ENCODE data around the gene PROKR1.

Gene PROKR1

DNA sequence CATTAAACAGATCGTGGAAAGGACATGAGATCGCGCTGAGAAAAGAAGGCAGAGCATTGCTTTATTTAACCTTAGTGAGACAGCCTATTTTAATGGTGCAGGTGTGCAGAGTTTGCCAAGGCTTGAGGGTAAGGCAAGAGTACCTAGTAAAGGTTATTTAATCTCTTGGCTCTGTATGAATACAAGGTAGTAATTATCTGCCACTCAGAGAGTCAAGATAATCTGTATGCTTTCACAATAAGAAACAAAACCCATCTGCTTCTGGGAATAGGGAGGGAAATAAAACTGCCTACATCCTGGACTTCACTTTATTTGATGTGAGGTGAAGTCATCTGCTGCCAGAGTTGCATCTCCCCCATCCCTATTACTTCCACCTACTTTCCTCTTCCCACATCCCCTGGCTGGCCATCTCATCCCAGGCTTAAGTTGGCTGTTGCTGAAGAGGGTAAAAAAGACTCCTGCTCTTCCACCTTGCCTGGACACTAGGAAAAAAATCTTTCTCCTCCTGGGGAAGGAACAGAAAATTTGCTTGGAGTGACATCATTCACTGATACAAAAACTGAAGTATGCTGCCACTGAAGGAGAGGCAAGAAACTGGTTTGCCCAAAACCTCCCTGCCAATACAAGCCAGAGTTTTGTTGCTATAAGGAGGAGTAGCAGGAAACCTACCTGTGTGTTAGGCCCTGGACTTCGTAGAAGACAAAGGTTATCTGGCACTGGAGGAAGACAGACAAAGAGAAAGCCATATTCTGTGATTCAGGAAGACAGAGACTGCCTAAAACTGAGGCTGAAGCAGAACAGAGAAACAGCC lies 55.4 kb downstream of the PROKR1 start:
- no peak for DNase-seq (ENCODE audit: low spot score)
- TF ChIP-seq, protein P1, sequence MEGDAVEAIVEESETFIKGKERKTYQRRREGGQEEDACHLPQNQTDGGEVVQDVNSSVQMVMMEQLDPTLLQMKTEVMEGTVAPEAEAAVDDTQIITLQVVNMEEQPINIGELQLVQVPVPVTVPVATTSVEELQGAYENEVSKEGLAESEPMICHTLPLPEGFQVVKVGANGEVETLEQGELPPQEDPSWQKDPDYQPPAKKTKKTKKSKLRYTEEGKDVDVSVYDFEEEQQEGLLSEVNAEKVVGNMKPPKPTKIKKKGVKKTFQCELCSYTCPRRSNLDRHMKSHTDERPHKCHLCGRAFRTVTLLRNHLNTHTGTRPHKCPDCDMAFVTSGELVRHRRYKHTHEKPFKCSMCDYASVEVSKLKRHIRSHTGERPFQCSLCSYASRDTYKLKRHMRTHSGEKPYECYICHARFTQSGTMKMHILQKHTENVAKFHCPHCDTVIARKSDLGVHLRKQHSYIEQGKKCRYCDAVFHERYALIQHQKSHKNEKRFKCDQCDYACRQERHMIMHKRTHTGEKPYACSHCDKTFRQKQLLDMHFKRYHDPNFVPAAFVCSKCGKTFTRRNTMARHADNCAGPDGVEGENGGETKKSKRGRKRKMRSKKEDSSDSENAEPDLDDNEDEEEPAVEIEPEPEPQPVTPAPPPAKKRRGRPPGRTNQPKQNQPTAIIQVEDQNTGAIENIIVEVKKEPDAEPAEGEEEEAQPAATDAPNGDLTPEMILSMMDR (IDR thresholded peaks at IDR 0.05; ENCODE audit: extremely low read depth, missing control alignments), result no peak

DNA sequence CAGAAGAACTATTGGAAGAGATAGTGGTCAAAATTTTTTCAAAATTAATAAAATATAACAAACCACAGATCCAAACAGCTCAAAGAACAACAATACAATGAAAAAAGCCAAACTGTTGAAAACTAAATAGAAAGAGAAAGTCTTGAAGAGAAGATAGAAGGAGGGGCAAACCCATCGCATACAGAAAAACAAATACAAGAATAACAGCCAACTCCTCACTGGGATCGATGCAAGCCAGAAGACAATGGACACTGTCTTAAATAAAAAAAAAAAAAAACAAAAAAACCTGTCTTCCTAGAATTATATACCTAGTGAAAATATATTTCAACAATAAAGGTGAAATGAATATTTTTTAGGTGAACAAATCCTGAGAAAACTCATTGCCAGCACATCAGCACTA lies 57.2 kb downstream of the PROKR1 start:
- TF ChIP-seq, protein P1 (IDR thresholded peaks at IDR 0.05; ENCODE audit: extremely low read depth, missing control alignments), result no peak
- no peak for DNase-seq (ENCODE audit: low spot score)

DNA sequence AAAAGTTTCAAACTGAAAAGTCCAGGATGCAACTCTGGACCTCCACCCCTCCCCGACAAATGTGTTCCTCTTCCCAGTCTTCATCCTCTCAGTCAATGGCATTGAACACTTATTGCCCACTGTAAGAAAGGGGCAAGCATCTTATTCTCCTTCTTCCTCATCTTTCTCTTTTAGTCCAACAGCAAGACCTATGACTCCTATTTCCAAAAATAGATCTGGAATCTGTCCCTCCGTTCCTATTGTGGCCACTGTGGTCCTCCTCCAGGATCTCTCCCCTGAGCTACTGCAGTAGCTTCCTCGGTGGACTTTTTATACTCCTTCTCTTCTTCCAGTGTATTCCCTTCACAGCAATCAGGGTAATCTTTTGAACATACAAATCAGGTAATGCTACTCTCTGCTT lies 63.3 kb downstream of the PROKR1 start:
- DNase-seq (ENCODE audit: low spot score), result no peak
- TF ChIP-seq, protein P1 (IDR thresholded peaks at IDR 0.05; ENCODE audit: extremely low read depth, missing control alignments), result no peak

Data from GM20000 (cell line).